Tibial artery (tissue), 4 donors: ENCODE data around the gene ZNF511.

ENCODE experiments used
- DNase-seq, 2 donors: peaks; one replicate each; pipeline ENCODE4 v3.0.0-alpha.2; 2019
- H3K27ac ChIP-seq, 2 donors: fragments of 200-600 bp; sonication (generic) in 1 of 2; 1 replicate in 1 of 2; 2 replicates in 1 of 2; pipeline ENCODE4 v1.5.1; 2018 to 2019; ENCODE audit warnings: mild to moderate bottlenecking in 1 of 2
- H3K27me3 ChIP-seq, 2 donors: fragments of 200-600 bp; sonication (generic) in 1 of 2; one replicate each; pipeline versions ENCODE4 v1.5.1 to v1.6.0; 2016 to 2019
- H3K36me3 ChIP-seq, 3 donors: fragments of 200-600 bp; sonication (generic) in 2 of 3; one replicate each; pipeline ENCODE4 v1.5.1; 2016 to 2019; ENCODE audit warnings: mild to moderate bottlenecking in 2 of 3
- H3K4me1 ChIP-seq, 4 donors: fragments of 200-600 bp; sonication (generic) in 2 of 4; 1 replicate in 3 of 4; 2 replicates in 1 of 4; pipeline ENCODE4 v1.5.1; 2016 to 2019
- H3K4me3 ChIP-seq, 2 donors: fragments of 200-600 bp; sonication (generic) in 1 of 2; 1 replicate in 1 of 2; 2 replicates in 1 of 2; pipeline ENCODE4 v1.5.1; 2018 to 2019; ENCODE audit warnings: mild to moderate bottlenecking in 2 of 2
- H3K9me3 ChIP-seq, 3 donors: fragments of 200-600 bp; sonication (generic) in 1 of 3; one replicate each; pipeline ENCODE4 v1.5.1; 2016 to 2019
- CTCF ChIP-seq, 2 experiments: fragments of 200-600 bp in 1 of 2; fragments of 450-650 bp in 1 of 2; IDR thresholded peaks; one replicate each; pipeline ENCODE4 v1.5.1; 2017 to 2019; ENCODE audit warnings: antibody characterized with exemption in 2 of 2, mild to moderate bottlenecking in 1 of 2, moderate library complexity in 1 of 2
- intact Hi-C: fragments of 100-400 bp; cut with DNase I; formaldehyde crosslinking; loops from one replicate; pipeline ENCODE4 v1.15.0; 2023; ENCODE audit warnings: low total_unique reads

The ZNF511 gene

GRCh38 chr10:133275684-133276092, 33.0 kb upstream of the ZNF511 start:
- TF ChIP-seq CTCF (IDR thresholded peaks at IDR 0.05), result no peak
- no peak overlapping the region for H3K27ac ChIP-seq
- peak overlapping the region; percentile 6 to 18 for H3K4me3 ChIP-seq
- intact Hi-C loops, result no loop called here
- H3K4me1 ChIP-seq, result peaks cover 0 to 20% (median 6%) of the 10 kb centered on the region in 4 donors
- peaks cover 0 to 20% of the 10 kb centered on the region in 2 donors for H3K27me3 ChIP-seq
- DNase-seq, result no peak
- H3K9me3 ChIP-seq, result no peaks in the 10 kb centered on the region
- peaks cover 15 to 47% (median 26%) of the 10 kb centered on the region in 3 donors for H3K36me3 ChIP-seq

- Histone ChIP-seq H3K27ac (no peak overlapping the region), H3K9me3 (no peaks in the 10 kb centered on the region), H3K27me3 (peaks cover 0 to 20% of the 10 kb centered on the region in 2 donors), H3K36me3 (peaks cover 15 to 47% (median 26%) of the 10 kb centered on the region in 3 donors), H3K4me1 (peaks cover 0 to 20% (median 6%) of the 10 kb centered on the region in 4 donors), H3K4me3 (peak overlapping the region; percentile 6 to 18)
- DNase-seq, result no peak
- no peak for TF ChIP-seq CTCF (IDR thresholded peaks at IDR 0.05)
- intact Hi-C loops, result no loop called here
Measured at GRCh38 chr10:133276100-133276434, 32.6 kb upstream of the ZNF511 start.

- no peak for DNase-seq
- intact Hi-C loops, result no loop called here
- Histone ChIP-seq H3K4me1 (peaks cover 0 to 20% (median 6%) of the 10 kb centered on the region in 4 donors), H3K36me3 (peaks cover 16 to 47% (median 31%) of the 10 kb centered on the region in 3 donors), H3K27me3 (peaks cover 0 to 20% of the 10 kb centered on the region in 2 donors), H3K4me3 (peak within 1 kb of the TSS; percentile 6 to 18), H3K9me3 (no peaks in the 10 kb centered on the region), H3K27ac (no peak within 1 kb of the TSS)
- no peak for TF ChIP-seq CTCF (IDR thresholded peaks at IDR 0.05)
Measured at GRCh38 chr10:133276435-133277201, 32.1 kb upstream of the ZNF511 start, which contains the start of gene ADAM8. Gene ADAM8 (minus strand): TSS chr10:133276868. CDS start chr10:133276817, 51 bp downstream.

GRCh38 chr10:133277277-133277992, 31.3 kb upstream of the ZNF511 start:
- peaks cover 24 to 51% (median 39%) of the 10 kb centered on the region in 3 donors for H3K36me3 ChIP-seq
- no peak overlapping the region for H3K27ac ChIP-seq
- intact Hi-C loops, result no loop called here
- H3K4me1 ChIP-seq, result peaks cover 0 to 20% (median 6%) of the 10 kb centered on the region in 4 donors
- H3K4me3 ChIP-seq, result no peak overlapping the region
- no peak for TF ChIP-seq CTCF (IDR thresholded peaks at IDR 0.05)
- peaks cover 0 to 20% of the 10 kb centered on the region in 2 donors for H3K27me3 ChIP-seq
- no peaks in the 10 kb centered on the region for H3K9me3 ChIP-seq
- no peak for DNase-seq

GRCh38 chr10:133277993-133278576, 30.6 kb upstream of the ZNF511 start:
- peaks cover 0 to 20% (median 6%) of the 10 kb centered on the region in 4 donors for H3K4me1 ChIP-seq
- no peak overlapping the region for H3K27ac ChIP-seq

More at GRCh38 chr10:133277993-133278576, 30.6 kb upstream of the ZNF511 start:
- intact Hi-C loops, result no loop called here
- no peak for TF ChIP-seq CTCF (IDR thresholded peaks at IDR 0.05)
- no peak for DNase-seq
- no peak overlapping the region for H3K4me3 ChIP-seq
- peaks cover 30 to 53% (median 45%) of the 10 kb centered on the region in 3 donors for H3K36me3 ChIP-seq
- H3K9me3 ChIP-seq, result no peaks in the 10 kb centered on the region
- H3K27me3 ChIP-seq, result peaks cover 0 to 20% of the 10 kb centered on the region in 2 donors
